HG03196 (cell line): Measurements from ENCODE around the gene PIK3R6.
"Not testable (repeated sequence)": the region's sequence is repeated elsewhere in the genome, so short reads cannot be mapped to it uniquely, and the experiment has no call there.

ENCODE experiments used
- ATAC-seq: cut with Tn5 transposase; IDR thresholded peaks from one replicate; pipeline ENCODE4 v1.9.1; 2021; ENCODE audit not compliant: unreplicated experiment

Gene PIK3R6

DNA sequence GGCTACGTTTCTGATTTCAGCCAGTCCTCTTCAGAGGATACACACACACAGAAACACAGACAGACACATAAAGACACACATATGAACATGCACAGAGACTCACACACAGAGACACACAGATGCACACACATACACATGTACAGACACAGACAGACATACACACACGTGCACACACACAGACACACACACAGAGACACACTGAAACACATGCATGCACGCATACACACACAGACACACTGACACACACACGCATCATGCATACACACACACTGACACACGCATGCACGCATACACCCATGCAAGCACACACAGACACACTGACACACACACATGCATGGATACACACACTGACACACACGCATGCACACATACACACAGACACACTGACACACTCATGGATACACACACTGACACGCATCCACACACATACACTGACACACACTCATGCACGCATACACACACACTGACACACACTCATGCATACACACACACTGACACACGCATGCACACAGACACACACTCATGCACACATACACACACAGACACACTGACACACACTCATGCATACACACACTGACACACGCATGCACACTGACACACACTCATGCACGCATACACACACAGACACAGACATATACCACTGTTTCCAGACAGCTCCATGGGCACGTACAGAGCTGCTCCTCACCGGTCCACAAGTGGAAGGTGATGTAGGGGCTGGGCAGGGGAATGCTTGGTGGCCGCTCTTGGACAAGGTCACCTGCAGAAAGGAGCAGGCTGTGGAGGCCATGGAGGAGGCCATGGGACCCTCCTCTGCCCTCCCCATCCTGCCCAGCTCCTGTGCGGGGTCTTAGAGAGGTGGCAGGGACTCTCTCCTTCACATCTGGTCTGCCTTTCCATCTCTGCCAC, 38.2 kb downstream of the PIK3R6 start:
- ATAC-seq, result no peak

GRCh38 chr17:8828517-8828875, 39.0 kb downstream of the PIK3R6 start:
- no peak for ATAC-seq

- no peak for ATAC-seq
These were observed 40.6 kb downstream of the PIK3R6 start for GRCh38 chr17:8826808-8827435.

DNA sequence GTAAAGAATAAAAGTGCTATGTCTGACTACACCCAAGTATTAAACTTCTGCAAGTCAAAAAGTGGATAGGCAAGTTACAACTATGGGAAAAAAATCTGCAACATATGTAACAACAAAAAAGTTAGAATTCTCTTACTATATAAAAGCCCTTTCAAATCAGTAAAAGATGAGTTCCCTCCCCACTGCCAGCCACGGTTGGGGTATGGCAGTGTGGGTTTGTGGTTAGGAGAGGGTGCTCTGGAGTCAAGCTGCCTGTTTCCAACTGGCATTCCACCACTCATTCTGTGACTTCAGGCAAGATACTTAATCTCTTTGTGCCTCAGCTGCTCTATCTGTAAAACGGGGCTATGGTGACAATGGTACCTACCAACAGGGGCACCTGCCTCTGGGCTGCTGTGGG, 41.7 kb downstream of the PIK3R6 start:
- no peak for ATAC-seq

DNA sequence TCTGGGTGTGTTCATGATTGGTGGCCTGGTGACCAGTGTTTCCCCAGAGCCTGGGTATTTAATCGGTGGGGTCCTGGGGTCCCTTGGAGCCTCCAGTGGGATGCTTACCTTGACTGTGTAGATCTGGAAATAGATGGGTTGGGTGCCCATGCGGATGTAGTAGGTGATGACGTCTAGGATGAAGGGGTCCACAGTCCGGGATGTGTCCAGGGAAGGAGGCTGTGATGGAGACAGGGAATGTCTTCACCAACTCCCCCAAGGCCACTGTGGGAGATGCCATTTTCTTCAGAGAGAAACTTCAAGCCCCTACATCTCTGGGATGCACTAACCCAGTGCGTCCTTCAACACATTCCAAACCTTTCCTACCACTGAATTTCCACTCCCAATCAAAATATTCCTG, 44.2 kb downstream of the PIK3R6 start:
- no peak for ATAC-seq

GRCh38 chr17:8822401-8823035, 45.0 kb downstream of the PIK3R6 start:
- ATAC-seq, result no peak

- ATAC-seq, result no peak
These were observed 45.9 kb downstream of the PIK3R6 start for GRCh38 chr17:8821446-8822105.

- ATAC-seq, result no peak
These were observed 47.0 kb downstream of the PIK3R6 start for GRCh38 chr17:8820311-8821010.

DNA sequence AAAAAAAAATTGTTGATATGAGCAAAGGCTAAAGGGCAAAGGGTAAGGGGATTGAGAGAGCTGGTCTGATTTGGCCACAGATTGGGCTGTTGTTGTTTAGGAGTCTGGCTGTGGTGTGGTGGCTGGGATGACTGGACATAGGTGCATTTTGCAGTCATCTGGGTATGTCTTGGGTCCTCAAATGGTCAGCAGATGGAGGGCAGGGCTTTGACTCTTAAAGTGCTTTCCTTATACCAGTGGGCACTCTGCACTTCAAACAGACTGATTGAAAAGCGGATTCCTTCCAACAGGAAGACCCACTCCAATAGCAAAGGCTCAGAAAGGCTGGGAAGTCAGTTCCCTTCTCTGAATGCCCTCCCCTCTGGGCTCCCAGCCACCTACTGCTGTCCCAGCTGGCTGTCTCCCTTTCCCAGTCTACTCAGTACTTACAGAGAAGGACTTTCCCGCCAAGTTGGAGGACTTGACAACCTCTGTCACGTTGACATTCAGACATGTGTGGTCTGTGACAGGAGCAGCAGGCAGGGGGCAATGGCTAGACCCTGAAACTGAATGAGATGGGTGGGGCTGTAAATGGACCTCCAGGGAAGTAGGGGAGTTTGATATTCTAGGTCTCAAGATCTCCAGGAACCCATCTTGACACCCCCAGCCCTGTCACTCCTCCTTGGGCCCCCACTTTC, 48.7 kb downstream of the PIK3R6 start:
- no peak for ATAC-seq

DNA sequence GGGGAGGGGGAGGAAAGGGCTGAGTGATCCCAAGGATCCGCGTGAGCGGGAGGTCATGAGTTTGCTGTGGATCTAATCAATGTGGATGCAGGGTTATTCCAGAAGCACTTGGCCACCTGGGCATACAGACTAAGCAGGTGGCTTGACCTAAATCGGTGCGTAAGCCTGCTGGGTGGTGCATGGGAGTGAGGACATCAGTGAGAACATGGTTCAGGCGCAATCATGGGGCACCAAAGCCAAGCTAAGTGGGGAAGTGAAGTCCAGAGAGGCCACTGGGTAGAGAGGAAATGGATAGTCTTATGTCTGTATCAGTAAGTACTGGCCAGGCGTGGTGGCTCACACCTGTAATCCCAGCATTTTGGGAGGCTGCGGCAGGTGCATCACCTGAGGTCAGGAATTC, 49.4 kb downstream of the PIK3R6 start:
- no peak for ATAC-seq

- peak; percentile 74 for ATAC-seq
These were observed 60.4 kb downstream of the PIK3R6 start for GRCh38 chr17:8806926-8807550.

GRCh38 chr17:8806253-8806925, 61.1 kb downstream of the PIK3R6 start:
- no peak for ATAC-seq

DNA sequence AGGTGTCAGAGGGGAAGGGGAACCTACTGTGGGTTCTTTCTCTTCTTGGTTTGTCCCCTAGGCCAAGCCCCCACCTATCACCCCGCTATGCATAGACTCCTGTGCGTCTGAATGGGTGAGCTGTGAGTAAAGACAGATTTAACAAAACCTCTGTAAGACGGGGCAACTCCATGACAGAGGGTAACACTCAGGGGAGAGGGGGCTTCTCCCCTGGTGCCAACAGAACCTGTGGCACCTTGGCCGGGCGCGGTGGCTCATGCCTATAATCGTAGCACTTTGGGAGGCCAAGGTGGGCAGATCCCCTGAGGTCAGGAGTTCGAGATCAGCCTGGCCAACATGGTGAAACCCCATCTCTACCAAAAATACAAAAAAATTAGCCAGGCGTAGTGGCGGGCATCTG, 62.1 kb downstream of the PIK3R6 start:
- ATAC-seq, result not testable (repeated sequence)

DNA sequence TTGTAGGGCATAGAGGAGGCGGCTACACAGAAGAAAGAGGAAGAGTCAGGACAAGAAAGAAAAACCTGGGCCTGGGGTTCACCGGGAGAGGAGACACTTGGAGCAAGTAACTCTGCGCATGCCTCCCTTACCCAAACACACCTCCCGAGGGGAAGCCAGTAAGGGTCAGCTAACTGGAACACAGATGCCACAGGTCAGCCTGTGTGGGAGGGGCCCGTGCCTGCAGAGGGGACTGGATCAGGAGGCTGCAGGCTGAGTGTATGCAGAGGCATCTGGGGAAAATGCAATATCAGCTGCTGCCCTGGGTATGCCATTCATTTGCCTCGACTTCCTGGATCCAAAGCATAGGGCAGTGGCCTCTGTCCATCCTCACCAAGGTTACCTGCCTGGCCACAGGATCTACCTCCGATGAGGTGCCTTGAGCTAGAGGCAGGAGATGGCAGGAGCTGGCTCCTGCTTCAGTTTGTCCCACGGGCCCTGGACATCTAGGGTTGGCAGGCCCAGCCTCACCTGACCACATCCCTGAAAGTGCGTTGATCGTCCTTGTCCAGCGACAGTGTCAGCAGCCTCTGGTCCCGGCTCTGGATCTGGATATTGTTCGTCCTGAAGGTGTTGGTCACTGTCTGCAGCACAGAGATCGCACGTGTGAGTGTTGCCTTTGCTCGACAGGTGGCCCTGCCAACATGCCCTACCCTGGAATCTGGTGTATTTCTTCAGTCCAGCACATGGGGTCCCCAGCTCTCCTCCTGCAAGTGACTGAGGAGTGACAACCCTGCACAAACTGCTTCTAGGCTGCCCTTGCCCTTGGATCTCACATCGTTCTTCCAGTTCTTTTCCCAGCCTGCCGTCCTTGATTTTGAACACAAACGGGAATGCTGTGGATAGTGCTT, 63.7 kb downstream of the PIK3R6 start:
- ATAC-seq, result no peak

- ATAC-seq, result no peak
These were observed 66.2 kb downstream of the PIK3R6 start for GRCh38 chr17:8801135-8801840.

DNA sequence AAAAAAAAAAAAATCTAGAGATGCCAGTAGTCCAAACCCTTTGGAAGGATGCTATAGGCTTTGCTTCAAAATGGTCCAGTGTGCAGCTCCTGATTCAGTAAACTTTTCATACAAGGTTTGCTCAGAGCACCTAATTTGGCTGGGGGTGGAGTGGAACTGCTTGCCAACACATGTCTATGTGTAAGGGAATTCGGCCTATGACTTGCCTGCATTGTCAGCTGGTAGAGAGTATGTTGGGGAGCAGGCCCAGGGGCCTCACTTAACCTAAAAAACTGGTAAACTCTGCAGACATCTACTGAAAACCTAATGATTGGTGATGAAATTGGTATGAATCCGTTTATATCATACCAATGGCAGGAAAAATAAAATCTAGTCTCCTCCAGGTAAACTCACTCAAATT, 66.8 kb downstream of the PIK3R6 start:
- no peak for ATAC-seq

DNA sequence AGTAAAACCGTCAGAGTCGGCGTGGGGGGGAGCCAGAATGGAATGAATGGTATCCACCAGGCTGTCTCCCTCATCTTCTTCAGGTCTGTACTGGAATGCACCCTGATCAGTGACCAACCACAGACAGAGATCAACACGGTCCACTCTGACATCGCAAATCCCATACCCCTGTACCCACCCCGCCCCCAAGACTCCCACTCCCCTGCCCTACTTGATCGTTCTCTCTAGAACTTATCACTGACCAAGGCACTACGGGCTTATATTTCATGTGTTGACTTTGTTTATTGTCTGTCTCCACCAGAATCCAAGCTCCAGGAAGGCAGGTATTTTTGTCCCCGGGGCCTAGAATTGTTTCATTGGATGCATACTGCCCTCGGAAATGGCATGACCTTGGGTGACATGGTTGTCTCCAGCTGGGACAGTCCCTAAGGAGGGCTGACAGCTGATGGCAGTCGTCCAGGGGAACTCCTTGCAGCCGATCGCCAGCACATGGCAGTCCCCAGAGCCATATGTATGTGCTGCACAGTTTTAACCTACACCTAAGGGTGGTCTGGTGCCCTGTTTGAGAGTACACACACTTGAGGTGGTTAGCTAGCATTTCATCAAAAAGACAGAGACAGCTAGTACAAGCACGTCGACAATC, 67.8 kb downstream of the PIK3R6 start:
- ATAC-seq, result no peak
